Colonic mucosa (tissue), 4 donors: Measurements from ENCODE around the gene PJVK. TPM values are rescaled to one million over a fixed set of nuclear protein-coding genes. Genes with fewer than 3 reads are reported as not detected.

Source experiments
- DNase-seq: peaks from one replicate; pipeline ENCODE4 v3.0.0-alpha.2; 2020
- H3K27ac ChIP-seq: fragments of 200-600 bp; one replicate; pipeline ENCODE4 v1.8.0; 2021
- H3K27me3 ChIP-seq: fragments of 200-600 bp; one replicate; pipeline ENCODE4 v1.8.0; 2021
- H3K36me3 ChIP-seq: fragments of 200-600 bp; one replicate; pipeline ENCODE4 v1.8.0; 2021
- H3K4me1 ChIP-seq: fragments of 200-600 bp; one replicate; pipeline ENCODE4 v1.8.0; 2021; ENCODE audit warnings: mild to moderate bottlenecking
- H3K4me3 ChIP-seq: fragments of 200-600 bp; one replicate; pipeline ENCODE4 v1.8.0; 2021
- H3K9ac ChIP-seq, 2 donors: one replicate each; pipeline ENCODE4 v1.7.0; 2013; ENCODE audit warnings: control low read depth in 2 of 2, low read depth in 2 of 2, low read length in 2 of 2
- H3K9me3 ChIP-seq: fragments of 200-600 bp; one replicate; pipeline ENCODE4 v1.8.0; 2021
- intact Hi-C: fragments of 100-400 bp; cut with DNase I; formaldehyde crosslinking; loops from one replicate; pipeline ENCODE4 v1.14.1; 2022
- total RNA-seq, 2 donors: library from RNA; stranded (reverse); fragmentation: NEBNext Ultra II Directional in 1 of 2; extraction: Animal tissue kit (Norgen Biotek cat#: 25700) in 1 of 2; gene quantifications; one replicate each; pipeline ENCODE4 v1.2.1, GENCODE V29; 2021
- TF ChIP-seq, protein P1 (sequence below): fragments of 200-600 bp; IDR thresholded peaks from one replicate; pipeline ENCODE4 v1.8.0; 2022; ENCODE audit warnings: antibody characterized with exemption, mild to moderate bottlenecking
- donor health status: healthy.
- donor health status: DM: no; HTN: no; CAD: no.
- donor health status: DM: no; HTN: no; CAD: no.

The PJVK gene
- total RNA-seq, 2 donors from 2014 or later, result 0.96 to 1.8 TPM

DNA sequence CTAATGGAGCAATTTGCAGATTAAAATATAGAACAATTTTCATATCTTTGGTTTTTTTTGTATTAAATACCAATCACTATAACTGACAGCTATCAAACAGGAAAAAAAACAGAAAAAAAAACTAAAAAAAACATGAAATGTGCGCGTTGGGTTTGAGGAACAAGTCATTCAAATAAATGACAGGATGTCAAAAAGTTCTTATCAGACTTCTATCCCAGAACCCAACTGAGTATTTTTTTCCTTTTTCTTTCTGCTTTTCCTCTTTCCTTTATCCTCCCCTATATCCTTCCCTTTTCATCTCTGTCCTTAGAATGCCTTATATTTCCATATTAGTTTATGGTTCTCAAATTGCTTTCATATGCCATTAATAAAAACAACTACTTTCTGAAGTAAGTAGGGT is 14.5 kb upstream of the PJVK start:
- intact Hi-C loops, result no loop called here

DNA sequence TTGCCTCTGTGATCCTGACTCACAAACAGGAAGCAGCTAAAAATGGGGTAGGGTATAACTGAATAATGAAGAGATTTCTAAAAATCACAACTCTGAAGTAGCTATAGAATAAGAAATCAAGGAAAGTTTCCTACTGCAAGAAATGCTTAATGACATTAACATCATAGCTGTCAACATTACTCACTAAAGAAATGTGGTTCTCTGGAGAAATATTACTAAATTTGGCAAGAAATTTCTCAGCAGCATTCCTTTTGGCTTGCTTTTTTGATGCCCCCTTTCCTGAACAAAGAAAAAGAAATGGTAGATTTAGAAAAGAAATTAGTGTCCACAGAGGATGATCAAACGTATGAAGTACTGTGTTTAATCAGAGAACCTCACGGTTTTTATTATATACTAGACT is 9.8 kb upstream of the PJVK start:
- TF ChIP-seq, protein P1, sequence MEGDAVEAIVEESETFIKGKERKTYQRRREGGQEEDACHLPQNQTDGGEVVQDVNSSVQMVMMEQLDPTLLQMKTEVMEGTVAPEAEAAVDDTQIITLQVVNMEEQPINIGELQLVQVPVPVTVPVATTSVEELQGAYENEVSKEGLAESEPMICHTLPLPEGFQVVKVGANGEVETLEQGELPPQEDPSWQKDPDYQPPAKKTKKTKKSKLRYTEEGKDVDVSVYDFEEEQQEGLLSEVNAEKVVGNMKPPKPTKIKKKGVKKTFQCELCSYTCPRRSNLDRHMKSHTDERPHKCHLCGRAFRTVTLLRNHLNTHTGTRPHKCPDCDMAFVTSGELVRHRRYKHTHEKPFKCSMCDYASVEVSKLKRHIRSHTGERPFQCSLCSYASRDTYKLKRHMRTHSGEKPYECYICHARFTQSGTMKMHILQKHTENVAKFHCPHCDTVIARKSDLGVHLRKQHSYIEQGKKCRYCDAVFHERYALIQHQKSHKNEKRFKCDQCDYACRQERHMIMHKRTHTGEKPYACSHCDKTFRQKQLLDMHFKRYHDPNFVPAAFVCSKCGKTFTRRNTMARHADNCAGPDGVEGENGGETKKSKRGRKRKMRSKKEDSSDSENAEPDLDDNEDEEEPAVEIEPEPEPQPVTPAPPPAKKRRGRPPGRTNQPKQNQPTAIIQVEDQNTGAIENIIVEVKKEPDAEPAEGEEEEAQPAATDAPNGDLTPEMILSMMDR, result no peak
- DNase-seq, result no peak
- H3K4me3 ChIP-seq, result no peak overlapping the region
- no peaks in the 10 kb centered on the region for H3K27me3 ChIP-seq
- H3K36me3 ChIP-seq, result peaks cover 8% of the 10 kb centered on the region
- intact Hi-C loops, result no loop called here
- no peak overlapping the region for H3K27ac ChIP-seq
- H3K9ac ChIP-seq, result no peak overlapping the region
- H3K9me3 ChIP-seq, result no peaks in the 10 kb centered on the region
- no peaks in the 10 kb centered on the region for H3K4me1 ChIP-seq

More for the DNA sequence above, 14.5 kb upstream of the PJVK start:
- Histone ChIP-seq H3K4me1 (no peaks in the 10 kb centered on the region), H3K27ac (no peak overlapping the region), H3K9ac (no peak overlapping the region), H3K27me3 (no peaks in the 10 kb centered on the region), H3K9me3 (no peaks in the 10 kb centered on the region), H3K36me3 (no peaks in the 10 kb centered on the region), H3K4me3 (no peak overlapping the region)
- TF ChIP-seq, protein P1, result no peak
- no peak for DNase-seq

GRCh38 chr2:178448968-178449661 is 2.1 kb upstream of the PJVK start:
- peaks cover 8% of the 10 kb centered on the region for H3K36me3 ChIP-seq
- H3K4me1 ChIP-seq, result peaks cover 5% of the 10 kb centered on the region
- no peak overlapping the region for H3K9ac ChIP-seq
- H3K27me3 ChIP-seq, result no peaks in the 10 kb centered on the region
- no peak for DNase-seq
- no peak overlapping the region for H3K4me3 ChIP-seq
- intact Hi-C loops, result no loop called here
- H3K27ac ChIP-seq, result no peak overlapping the region
- TF ChIP-seq, protein P1, result no peak
- H3K9me3 ChIP-seq, result no peaks in the 10 kb centered on the region

DNA sequence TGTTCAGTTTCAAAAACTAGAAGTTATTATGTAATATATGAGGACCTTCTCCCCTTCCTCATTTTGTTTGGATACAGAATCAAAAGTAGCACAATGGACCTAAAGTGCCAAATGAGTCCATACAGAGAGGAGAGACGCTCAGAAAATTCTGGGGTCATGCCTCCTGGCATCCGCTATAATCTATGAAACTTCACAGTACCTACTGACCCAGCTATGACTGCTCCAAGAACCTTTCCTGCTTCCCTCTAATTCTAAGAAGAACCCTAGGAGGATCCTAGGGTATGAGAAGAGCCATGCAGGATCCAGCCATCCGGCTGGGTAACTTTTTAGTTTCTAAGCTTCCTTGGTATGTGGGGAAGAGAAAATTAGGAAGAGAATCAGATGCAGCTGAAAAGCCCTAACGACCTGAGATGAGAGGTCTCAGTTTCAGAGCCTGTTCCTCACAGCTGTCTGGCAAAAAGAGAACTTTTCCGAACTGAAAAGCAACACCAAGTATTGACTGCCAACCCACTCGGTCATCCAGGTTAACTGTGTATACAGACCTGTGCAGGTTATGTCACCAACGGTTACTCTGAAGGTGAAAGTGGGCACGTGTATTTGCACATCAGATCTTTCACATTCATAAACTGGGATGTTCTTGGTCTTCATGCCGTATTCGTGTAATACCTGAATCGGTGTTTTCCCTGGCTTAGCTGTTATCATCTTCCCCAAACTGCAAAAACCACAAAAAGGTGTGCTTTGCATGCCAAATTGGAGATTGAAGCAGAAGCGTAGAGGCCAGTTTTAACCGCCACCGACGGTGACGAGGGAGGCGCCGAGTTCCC is 1.3 kb upstream of the PJVK start:
- Histone ChIP-seq H3K9me3 (no peaks in the 10 kb centered on the region), H3K36me3 (peaks cover under 1% of the 10 kb centered on the region), H3K27ac (peak overlapping the region; percentile 99), H3K4me1 (peaks cover 5% of the 10 kb centered on the region), H3K4me3 (peak overlapping the region; percentile 89), H3K27me3 (no peaks in the 10 kb centered on the region), H3K9ac (peak overlapping the region; percentile 85 to 95)
- intact Hi-C loops, result no loop called here
- no peak for DNase-seq
- TF ChIP-seq, protein P1, result no peak

GRCh38 chr2:178450524-178450773 is 729 bp upstream of the PJVK start:
- H3K27ac ChIP-seq, result peak overlapping the region; percentile 99
- peak; percentile 81 for DNase-seq
- H3K4me1 ChIP-seq, result peaks cover 5% of the 10 kb centered on the region
- H3K9me3 ChIP-seq, result no peaks in the 10 kb centered on the region
- intact Hi-C loops, result no loop called here
- TF ChIP-seq, protein P1, result no peak
- peak overlapping the region; percentile 85 to 95 for H3K9ac ChIP-seq
- H3K27me3 ChIP-seq, result no peaks in the 10 kb centered on the region
- H3K4me3 ChIP-seq, result peak overlapping the region; percentile 89
- H3K36me3 ChIP-seq, result no peaks in the 10 kb centered on the region
